Astrocyte (in vitro differentiated cells and primary cell): ENCODE results near the gene SPSB2. TPM values are rescaled to one million over a fixed set of nuclear protein-coding genes. Genes with fewer than 3 reads are reported as not detected.

ENCODE experiments used
- DNase-seq: peaks from one replicate; pipeline ENCODE4 v3.0.0-alpha.2; 2010; ENCODE audit warnings: low read depth
- FAIRE-seq: peaks from 2 replicates; lab custom pipeline; 2011; peaks lifted over from hg19 to GRCh38; lab: Jason Lieb, UNC
- H2AFZ ChIP-seq: 2 replicates; pipeline ENCODE4 v1.6.0; 2012; ENCODE audit warnings: low read depth, low read length, inconsistent platforms
- H3K27ac ChIP-seq: 2 replicates; pipeline ENCODE4 v1.5.1; 2011; ENCODE audit warnings: low read depth, low read length, inconsistent platforms
- H3K27me3 ChIP-seq: 2 replicates; pipeline ENCODE4 v1.6.0; 2011; ENCODE audit warnings: low read length, inconsistent platforms; ENCODE audit not compliant: insufficient read depth
- H3K36me3 ChIP-seq: 2 replicates; pipeline ENCODE4 v1.5.1; 2011; ENCODE audit warnings: low read length, inconsistent platforms; ENCODE audit not compliant: insufficient read depth
- H3K4me1 ChIP-seq: 2 replicates; pipeline ENCODE4 v1.5.1; 2011; ENCODE audit warnings: low read length, inconsistent platforms; ENCODE audit not compliant: insufficient read depth
- H3K4me2 ChIP-seq: 2 replicates; pipeline ENCODE4 v1.6.0; 2012; ENCODE audit warnings: low read length, inconsistent platforms
- H3K4me3 ChIP-seq: 2 replicates; pipeline ENCODE4 v1.5.1; 2011; ENCODE audit warnings: low read depth, mild to moderate bottlenecking, low read length, inconsistent platforms; ENCODE audit not compliant: insufficient read depth
- H3K79me2 ChIP-seq: 2 replicates; pipeline ENCODE4 v1.6.0; 2012; ENCODE audit warnings: mild to moderate bottlenecking, low read length, inconsistent platforms; ENCODE audit not compliant: insufficient read depth
- H3K9ac ChIP-seq: 2 replicates; pipeline ENCODE4 v1.6.0; 2012; ENCODE audit warnings: mild to moderate bottlenecking, low read length, inconsistent platforms
- H3K9me3 ChIP-seq: 2 replicates; pipeline ENCODE4 v1.5.1; 2012; ENCODE audit warnings: low read depth, mild to moderate bottlenecking, low read length, inconsistent platforms; ENCODE audit not compliant: insufficient read depth
- H4K20me1 ChIP-seq: 2 replicates; pipeline ENCODE4 v1.6.0; 2012; ENCODE audit warnings: low read length, inconsistent platforms; ENCODE audit not compliant: insufficient read depth
- H3K27ac Mint-ChIP-seq: one replicate; pipeline ENCODE4 v1.8.0; 2021; ENCODE audit warnings: mild to moderate bottlenecking, mixed read lengths; ENCODE audit not compliant: unreplicated experiment
- H3K27me3 Mint-ChIP-seq: one replicate; pipeline ENCODE4 v1.8.0; 2021; ENCODE audit warnings: low read depth, mixed read lengths; ENCODE audit not compliant: unreplicated experiment
- H3K36me3 Mint-ChIP-seq: one replicate; pipeline ENCODE4 v1.8.0; 2021; ENCODE audit warnings: low read depth, mixed read lengths; ENCODE audit not compliant: unreplicated experiment
- H3K4me1 Mint-ChIP-seq: one replicate; pipeline ENCODE4 v1.8.0; 2021; ENCODE audit warnings: low read depth, mixed read lengths; ENCODE audit not compliant: unreplicated experiment
- H3K4me3 Mint-ChIP-seq: one replicate; pipeline ENCODE4 v1.8.0; 2021; ENCODE audit warnings: mild to moderate bottlenecking, moderate library complexity, mixed read lengths; ENCODE audit not compliant: unreplicated experiment
- H3K9me3 Mint-ChIP-seq: one replicate; pipeline ENCODE4 v1.8.0; 2021; ENCODE audit warnings: mild to moderate bottlenecking, mixed read lengths; ENCODE audit not compliant: unreplicated experiment
- EZH2 ChIP-seq: IDR thresholded peaks from 2 replicates; pipeline ENCODE4 v1.6.1; 2012; ENCODE audit warnings: mild to moderate bottlenecking, low read length, inconsistent platforms; ENCODE audit not compliant: insufficient read depth
- total RNA-seq: library from RNA; stranded (reverse); gene quantifications from 2 replicates; pipeline ENCODE4 v1.2.1, GENCODE V29; 2021
- TF ChIP-seq, protein P1 (sequence below): IDR thresholded peaks from 2 replicates; pipeline ENCODE4 v1.5.1; 2011; ENCODE audit warnings: low read depth, mild to moderate bottlenecking, inconsistent platforms, low read length, moderate library complexity; ENCODE audit not compliant: insufficient read depth

SPSB2 gene
- total RNA-seq, 1 donor from 2014 or later: 4.9 TPM

DNA sequence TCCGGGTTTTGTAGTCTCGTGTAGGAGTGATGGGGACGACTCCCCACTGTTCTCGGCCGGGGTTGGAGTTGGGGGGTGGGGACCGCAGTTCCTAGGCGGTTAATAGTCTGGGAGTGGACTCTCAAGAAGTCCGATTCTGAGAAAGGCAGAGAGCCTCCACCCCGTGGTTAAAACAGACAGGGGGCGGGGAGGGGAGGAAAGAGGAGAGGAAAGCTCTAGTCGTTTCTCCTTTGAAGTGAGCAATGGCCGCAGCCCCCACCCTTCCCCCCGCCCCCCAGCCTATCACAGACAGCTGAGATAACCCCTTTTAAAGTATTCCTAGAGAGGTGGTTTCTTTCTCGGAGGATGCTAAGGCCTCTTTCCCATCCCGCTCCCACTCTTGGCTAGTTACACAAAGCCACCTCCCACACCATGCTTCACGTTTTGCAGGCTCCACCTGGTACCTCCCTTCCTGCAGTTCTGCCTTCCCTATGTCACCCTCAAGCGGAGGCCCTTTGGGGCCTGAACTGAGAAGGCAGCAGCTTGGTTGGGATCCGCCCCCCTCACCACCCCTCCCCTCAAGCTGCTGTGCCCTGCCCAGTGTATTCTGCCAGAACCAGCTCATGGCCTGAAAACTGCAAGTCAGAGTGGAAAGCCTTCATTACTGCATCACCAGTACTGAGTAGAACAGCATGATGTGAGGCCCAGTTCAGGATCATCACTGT, 20.3 kb downstream of the SPSB2 start:
- peak overlapping the region; percentile 88 for H3K4me2 ChIP-seq
- DNase-seq (peak; percentile 75), FAIRE-seq (peak; percentile 26)
- peak overlapping the region; percentile 54 for H2AFZ ChIP-seq
- no peaks in the 10 kb centered on the region for H3K9me3 ChIP-seq
- peak overlapping the region; percentile 88 for H3K9ac ChIP-seq
- peaks cover 59% of the 10 kb centered on the region for H3K79me2 ChIP-seq
- H3K4me1 Mint-ChIP-seq: peaks cover 12% of the 10 kb centered on the region
- TF ChIP-seq EZH2: no peak
- TF ChIP-seq, protein P1, sequence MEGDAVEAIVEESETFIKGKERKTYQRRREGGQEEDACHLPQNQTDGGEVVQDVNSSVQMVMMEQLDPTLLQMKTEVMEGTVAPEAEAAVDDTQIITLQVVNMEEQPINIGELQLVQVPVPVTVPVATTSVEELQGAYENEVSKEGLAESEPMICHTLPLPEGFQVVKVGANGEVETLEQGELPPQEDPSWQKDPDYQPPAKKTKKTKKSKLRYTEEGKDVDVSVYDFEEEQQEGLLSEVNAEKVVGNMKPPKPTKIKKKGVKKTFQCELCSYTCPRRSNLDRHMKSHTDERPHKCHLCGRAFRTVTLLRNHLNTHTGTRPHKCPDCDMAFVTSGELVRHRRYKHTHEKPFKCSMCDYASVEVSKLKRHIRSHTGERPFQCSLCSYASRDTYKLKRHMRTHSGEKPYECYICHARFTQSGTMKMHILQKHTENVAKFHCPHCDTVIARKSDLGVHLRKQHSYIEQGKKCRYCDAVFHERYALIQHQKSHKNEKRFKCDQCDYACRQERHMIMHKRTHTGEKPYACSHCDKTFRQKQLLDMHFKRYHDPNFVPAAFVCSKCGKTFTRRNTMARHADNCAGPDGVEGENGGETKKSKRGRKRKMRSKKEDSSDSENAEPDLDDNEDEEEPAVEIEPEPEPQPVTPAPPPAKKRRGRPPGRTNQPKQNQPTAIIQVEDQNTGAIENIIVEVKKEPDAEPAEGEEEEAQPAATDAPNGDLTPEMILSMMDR: no peak
- peaks cover 19% of the 10 kb centered on the region for H3K4me1 ChIP-seq
- peaks cover 33% of the 10 kb centered on the region for H4K20me1 ChIP-seq
- no peaks in the 10 kb centered on the region for H3K27me3 ChIP-seq
- peak overlapping the region; percentile 93 for H3K27ac Mint-ChIP-seq
- H3K4me3 Mint-ChIP-seq: peak overlapping the region; percentile 96
- peak overlapping the region; percentile 89 for H3K27ac ChIP-seq
- H3K36me3 Mint-ChIP-seq: peaks cover 7% of the 10 kb centered on the region
- no peaks in the 10 kb centered on the region for H3K27me3 Mint-ChIP-seq
- H3K36me3 ChIP-seq: peaks cover 16% of the 10 kb centered on the region
- H3K4me3 ChIP-seq: peak overlapping the region; percentile 87
- H3K9me3 Mint-ChIP-seq: no peaks in the 10 kb centered on the region

DNA sequence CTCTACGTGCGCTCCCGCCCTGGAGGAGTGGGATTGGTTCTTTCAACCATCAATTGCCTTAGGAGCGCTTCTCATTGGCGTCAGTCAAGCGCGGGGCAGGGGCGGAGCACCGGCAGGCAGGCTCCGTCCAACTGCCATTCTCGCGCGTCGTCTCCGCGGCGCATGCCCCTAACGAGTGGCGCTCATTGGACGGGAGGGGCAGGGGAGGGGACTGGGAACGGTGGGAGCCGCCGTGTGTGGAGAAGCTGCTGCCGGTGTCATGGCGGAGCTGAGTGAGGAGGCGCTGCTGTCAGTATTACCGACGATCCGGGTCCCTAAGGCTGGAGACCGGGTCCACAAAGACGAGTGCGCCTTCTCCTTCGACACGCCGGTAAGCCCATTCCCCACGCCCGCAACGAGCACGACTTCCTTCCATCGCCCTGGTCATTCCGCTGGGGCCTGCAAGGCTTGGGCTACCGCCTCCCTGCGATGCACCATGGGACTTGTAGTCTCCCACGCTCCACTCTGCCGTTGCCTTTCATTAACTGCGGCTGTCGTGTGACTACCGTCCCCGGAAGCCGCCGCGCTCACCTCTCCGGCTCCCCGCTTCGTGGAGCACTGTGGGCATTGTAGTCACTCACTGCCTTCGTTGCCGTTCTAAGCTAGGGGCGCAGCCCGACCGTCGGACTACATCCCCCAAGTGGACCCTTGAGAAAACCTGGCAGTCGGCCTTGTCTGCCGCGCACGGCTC, 21.0 kb downstream of the SPSB2 start, which contains the start of gene USP5:
TSS of gene USP5 (plus strand) at position 230 of the 730 bp plus-strand sequence. CDS start at position 260, 30 bp downstream.
- Mint-ChIP-seq H3K36me3 (peaks cover 4% of the 10 kb centered on the region), H3K27ac (peak within 1 kb of the TSS; percentile 93), H3K27me3 (no peaks in the 10 kb centered on the region), H3K4me1 (peaks cover 12% of the 10 kb centered on the region), H3K9me3 (no peaks in the 10 kb centered on the region), H3K4me3 (peak within 1 kb of the TSS; percentile 96)
- DNase-seq: peak; percentile 99
- Histone ChIP-seq H4K20me1 (peaks cover 39% of the 10 kb centered on the region), H3K4me3 (peak within 1 kb of the TSS; percentile 87), H3K4me1 (peaks cover 19% of the 10 kb centered on the region), H3K4me2 (peak within 1 kb of the TSS; percentile 88), H3K36me3 (peaks cover 16% of the 10 kb centered on the region), H2AFZ (peak within 1 kb of the TSS; percentile 97), H3K9me3 (no peaks in the 10 kb centered on the region), H3K9ac (peak within 1 kb of the TSS; percentile 88), H3K79me2 (peaks cover 64% of the 10 kb centered on the region), H3K27me3 (no peaks in the 10 kb centered on the region), H3K27ac (peak within 1 kb of the TSS; percentile 89)
- peak; percentile 80 for FAIRE-seq
- TF ChIP-seq, protein P1: no peak
- no peak for TF ChIP-seq EZH2
